ENCODE results near the gene PLXDC2. TPM values are rescaled to one million over a fixed set of nuclear protein-coding genes. Genes with fewer than 3 reads are reported as not detected.

PLXDC2 gene
- total RNA-seq, 6 experiments from 2014 or later: 4.1 to 6.5 (median 5.3) TPM

- DNase-seq (no peak), ATAC-seq (peak in 2 of 4 donors; percentile 23 to 29)
- no peaks in the 10 kb centered on the region for H3K27me3 ChIP-seq
- intact Hi-C loops (cut with DNase I): no loop called here
- H3K36me3 ChIP-seq: no peaks in the 10 kb centered on the region
- H3K4me1 ChIP-seq: peaks cover 0 to 8% (median 0%) of the 10 kb centered on the region in 4 donors
- H3K9me3 ChIP-seq: no peaks in the 10 kb centered on the region
- TF ChIP-seq POLR2A (IDR thresholded peaks at IDR 0.05): no peak
- WGBS (ENCODE audit: insufficient coverage, low coverage, low lambda C conversion rate, missing lambda C conversion rate): 25% methylated on average over 1 of the region's 1 CpG
- no peak overlapping the region for H3K4me3 ChIP-seq
- no peak overlapping the region for H3K27ac ChIP-seq
Observed at GRCh38 chr10:19974138-19974537, 157.9 kb downstream of the PLXDC2 start.

- ATAC-seq (peak; percentile 56 to 69 (median 58)), DNase-seq (no peak)
- TF ChIP-seq CTCF (IDR thresholded peaks at IDR 0.05): no peak
- TF ChIP-seq POLR2A (IDR thresholded peaks at IDR 0.05): no peak
- H3K27ac ChIP-seq: no peak overlapping the region
- no peaks in the 10 kb centered on the region for H3K27me3 ChIP-seq
- H3K4me1 ChIP-seq: peaks cover 0 to 8% (median 0%) of the 10 kb centered on the region in 4 donors
- H3K36me3 ChIP-seq: no peaks in the 10 kb centered on the region
- H3K9me3 ChIP-seq: no peaks in the 10 kb centered on the region
- intact Hi-C loops (cut with DNase I): no loop called here
- no peak overlapping the region for H3K4me3 ChIP-seq
- WGBS (ENCODE audit: insufficient coverage, low coverage, low lambda C conversion rate, missing lambda C conversion rate): 32% methylated on average over 2 of the region's 2 CpGs
Observed at GRCh38 chr10:19974554-19974953, 158.3 kb downstream of the PLXDC2 start.

GRCh38 chr10:19977097-19977521, 160.9 kb downstream of the PLXDC2 start:
- WGBS (ENCODE audit: insufficient coverage, low coverage, low lambda C conversion rate, missing lambda C conversion rate): 75% methylated on average over 3 of the region's 3 CpGs
- no peak for DNase-seq
- TF ChIP-seq CTCF (IDR thresholded peaks at IDR 0.05) (no peak), POLR2A (IDR thresholded peaks at IDR 0.05) (no peak)
- no peak for ATAC-seq
- H3K4me1 ChIP-seq: peaks cover 0 to 8% (median 0%) of the 10 kb centered on the region in 4 donors
- H3K4me3 ChIP-seq: no peak overlapping the region
- intact Hi-C loops (cut with DNase I): no loop called here
- H3K36me3 ChIP-seq: no peaks in the 10 kb centered on the region
- H3K9me3 ChIP-seq: no peaks in the 10 kb centered on the region
- no peak overlapping the region for H3K27ac ChIP-seq
- no peaks in the 10 kb centered on the region for H3K27me3 ChIP-seq

GRCh38 chr10:19979628-19980027, 163.4 kb downstream of the PLXDC2 start:
- no peaks in the 10 kb centered on the region for H3K27me3 ChIP-seq
- no peak for TF ChIP-seq POLR2A (IDR thresholded peaks at IDR 0.05)
- no peak for TF ChIP-seq CTCF (IDR thresholded peaks at IDR 0.05)
- no peaks in the 10 kb centered on the region for H3K36me3 ChIP-seq
- no peak overlapping the region for H3K4me3 ChIP-seq
- intact Hi-C loops (cut with DNase I): no loop called here
- DNase-seq: no peak
- no peak for ATAC-seq
- H3K27ac ChIP-seq: no peak overlapping the region
- H3K9me3 ChIP-seq: no peaks in the 10 kb centered on the region
- peaks cover 0 to 3% (median 0%) of the 10 kb centered on the region in 4 donors for H3K4me1 ChIP-seq
- WGBS (ENCODE audit: insufficient coverage, low coverage, low lambda C conversion rate, missing lambda C conversion rate): 59% methylated on average over 4 of the region's 6 CpGs

GRCh38 chr10:19983880-19984565, 167.8 kb downstream of the PLXDC2 start:
- Histone ChIP-seq H3K27ac (no peak overlapping the region), H3K27me3 (no peaks in the 10 kb centered on the region), H3K4me1 (no peaks in the 10 kb centered on the region), H3K4me3 (no peak overlapping the region), H3K9me3 (no peaks in the 10 kb centered on the region), H3K36me3 (no peaks in the 10 kb centered on the region)
- DNase-seq (no peak), ATAC-seq (no peak)
- intact Hi-C loops (cut with DNase I): no loop called here
- WGBS (ENCODE audit: insufficient coverage, low coverage, low lambda C conversion rate, missing lambda C conversion rate): 89% methylated on average over 5 of the region's 5 CpGs
- no peak for TF ChIP-seq POLR2A (IDR thresholded peaks at IDR 0.05)
